GM19193 (cell line): ENCODE results near the gene TNFRSF14.

Experiments used
- POLR2A ChIP-seq: IDR thresholded peaks from 4 replicates; pipeline ENCODE4 v1.6.1; 2011; ENCODE audit not compliant: insufficient read depth, insufficient read length; ENCODE audit errors: extremely low read depth

Gene TNFRSF14

GRCh38 chr1:2563205-2563604, 7.0 kb downstream of the TNFRSF14 start:
- TF ChIP-seq POLR2A: no peak

DNA sequence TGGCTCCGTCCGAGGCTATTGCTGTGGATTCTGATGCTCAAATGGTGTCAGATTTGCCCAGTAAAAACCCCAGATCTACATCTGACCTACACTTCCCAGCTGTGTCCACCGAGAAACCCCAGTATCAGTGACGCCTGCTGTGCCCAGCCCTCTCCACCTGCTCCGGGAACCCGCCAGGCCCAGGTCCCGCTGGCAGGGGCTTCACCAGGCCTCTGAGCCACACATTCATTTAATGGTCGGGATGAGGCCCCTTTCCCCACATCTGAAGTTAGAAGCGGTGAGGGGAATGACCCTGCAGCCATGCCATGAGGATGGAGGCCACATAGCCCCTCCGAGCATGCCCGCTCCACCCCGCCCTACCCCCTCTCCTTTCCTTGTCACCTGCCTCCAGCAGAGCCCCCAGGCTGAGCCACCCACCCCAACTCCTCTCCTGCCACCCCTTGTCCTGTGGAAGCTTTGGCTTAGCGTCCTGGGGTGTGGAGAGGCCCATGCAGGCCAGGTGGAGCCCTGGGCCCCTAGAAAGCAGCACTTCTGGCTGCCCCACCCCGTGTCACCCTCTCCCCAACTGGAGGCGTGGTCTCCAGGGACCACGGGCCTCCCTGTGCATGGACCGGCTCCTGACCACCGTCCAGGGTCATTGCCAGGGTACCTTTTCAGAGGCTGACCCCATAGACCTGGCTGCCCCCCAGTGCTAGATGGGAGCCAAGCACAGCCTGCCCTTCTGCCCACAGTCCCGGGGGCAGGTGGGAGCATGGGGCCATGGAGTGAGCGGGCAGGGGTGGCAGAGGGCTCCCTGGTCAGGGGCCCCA, 8.0 kb downstream of the TNFRSF14 start:
- peak; percentile 45 for TF ChIP-seq POLR2A

DNA sequence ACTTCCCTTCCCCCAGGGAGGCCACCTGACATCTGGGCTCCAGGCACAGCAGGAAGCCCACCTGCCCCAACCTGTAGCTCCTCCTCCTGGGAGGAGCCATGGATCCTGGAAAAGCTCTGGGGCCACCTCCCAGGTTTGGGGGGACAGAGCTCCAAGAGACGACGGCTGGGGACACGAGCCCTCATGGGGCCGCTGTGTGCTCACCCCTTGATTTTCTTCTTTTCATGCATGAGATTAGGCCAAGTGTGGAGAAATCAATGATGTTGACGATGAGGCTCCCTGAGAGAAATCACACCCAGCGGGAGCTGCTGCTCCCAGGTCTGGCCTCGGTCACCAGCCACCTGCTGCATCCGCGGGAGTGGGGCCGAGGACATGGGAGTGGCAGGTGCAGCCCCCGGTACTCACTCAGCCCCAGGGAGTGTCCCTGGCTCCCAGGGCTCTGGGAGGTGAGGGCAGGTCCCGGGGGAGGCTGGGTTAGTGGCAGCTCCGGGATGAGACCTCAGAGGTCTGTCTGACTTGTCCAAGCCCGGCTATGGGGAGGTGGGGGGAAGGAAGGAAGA, 8.7 kb downstream of the TNFRSF14 start:
- TF ChIP-seq POLR2A: no peak

GRCh38 chr1:2566101-2567045, 10.2 kb downstream of the TNFRSF14 start:
- TF ChIP-seq POLR2A: no peak

DNA sequence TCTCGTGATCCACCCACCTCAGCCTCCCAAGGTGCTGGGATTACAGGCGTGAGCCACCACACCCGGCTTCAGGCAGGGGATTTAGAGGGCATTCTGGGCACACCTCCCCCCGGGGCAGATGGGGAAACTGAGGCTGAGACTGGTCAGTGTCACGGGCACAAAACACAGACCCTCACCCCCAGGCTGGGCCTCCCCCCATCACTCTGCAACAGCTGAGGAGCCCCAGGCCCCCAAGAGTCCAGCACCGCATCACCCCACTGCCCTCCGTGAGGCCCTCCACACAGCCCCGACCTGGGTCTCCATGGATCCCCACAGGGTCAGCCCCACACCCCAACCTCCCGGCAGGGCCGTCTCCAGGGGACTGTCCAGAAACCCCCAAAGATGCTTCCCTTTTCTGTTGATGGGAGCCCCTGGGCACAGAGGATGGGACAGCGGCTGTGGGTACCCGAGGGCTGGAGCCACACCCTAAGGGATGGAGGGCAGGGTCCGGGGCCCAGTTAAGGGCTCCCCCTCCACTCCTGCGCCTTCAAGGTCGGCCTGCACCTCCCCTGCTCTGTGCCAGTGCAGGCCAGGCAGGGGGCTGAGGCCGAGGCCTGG, 11.0 kb downstream of the TNFRSF14 start:
- no peak for TF ChIP-seq POLR2A

DNA sequence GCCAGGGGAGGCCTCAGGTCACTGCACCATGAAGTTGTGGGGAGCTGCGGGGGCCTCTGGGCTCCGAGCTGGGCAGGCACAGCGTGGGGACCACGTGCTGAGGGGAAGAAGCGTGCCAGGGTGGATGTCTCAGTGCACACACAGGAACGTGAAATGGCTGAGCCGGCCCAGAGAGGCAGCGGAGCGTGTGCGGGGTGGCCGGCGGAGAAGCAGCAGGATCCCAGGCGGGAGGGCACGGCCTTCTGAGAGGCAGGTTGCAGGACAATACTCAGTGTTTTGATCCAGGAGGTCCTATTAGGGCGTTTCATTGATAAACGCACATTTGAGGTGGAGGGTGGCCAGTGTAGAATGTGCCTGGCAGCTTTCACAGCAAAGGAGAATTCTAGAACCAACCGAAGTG, 12.9 kb downstream of the TNFRSF14 start:
- TF ChIP-seq POLR2A: no peak

DNA sequence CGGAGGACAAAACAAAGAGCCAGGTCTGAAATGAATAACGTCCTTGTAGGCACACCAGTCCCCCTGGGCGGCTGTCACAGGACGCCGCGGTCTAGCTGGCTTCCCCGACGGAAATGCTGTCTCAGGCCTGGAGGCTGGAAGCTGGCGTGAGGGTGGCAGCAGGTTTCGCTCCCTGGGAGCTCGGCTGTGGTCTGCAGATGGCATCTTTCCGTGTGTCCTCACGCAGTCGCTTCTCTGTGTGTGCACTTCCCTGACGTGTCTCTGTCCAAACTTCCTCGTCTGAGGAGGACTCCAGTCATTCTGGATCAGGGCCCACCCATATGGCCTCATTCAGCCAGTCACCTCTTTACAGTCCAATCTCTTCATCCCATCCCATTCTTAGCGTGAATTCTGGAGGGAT, 14.2 kb downstream of the TNFRSF14 start:
- TF ChIP-seq POLR2A: no peak

GRCh38 chr1:2571348-2571747, 15.2 kb downstream of the TNFRSF14 start:
- TF ChIP-seq POLR2A: no peak

- TF ChIP-seq POLR2A: no peak
These were observed 17.2 kb downstream of the TNFRSF14 start for GRCh38 chr1:2573250-2573920.

DNA sequence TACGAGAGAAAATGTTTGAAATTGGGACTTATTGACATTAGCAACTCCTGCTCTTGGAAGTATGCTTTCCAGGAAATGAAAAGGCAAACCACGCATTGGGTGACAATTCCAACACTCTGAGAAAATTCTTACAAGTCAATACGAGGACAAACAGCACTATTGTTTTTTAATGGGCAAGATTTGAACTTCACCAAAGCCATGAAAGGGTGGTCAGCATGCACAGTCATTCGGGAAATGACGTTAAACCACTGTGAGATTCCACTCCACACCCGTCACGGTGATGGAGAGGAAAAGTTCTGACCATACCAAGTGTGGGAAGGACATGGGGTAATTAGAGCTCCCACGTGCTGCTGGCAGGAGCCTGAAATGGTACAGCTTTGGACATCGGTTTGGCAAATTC, 18.2 kb downstream of the TNFRSF14 start:
- TF ChIP-seq POLR2A: no peak

DNA sequence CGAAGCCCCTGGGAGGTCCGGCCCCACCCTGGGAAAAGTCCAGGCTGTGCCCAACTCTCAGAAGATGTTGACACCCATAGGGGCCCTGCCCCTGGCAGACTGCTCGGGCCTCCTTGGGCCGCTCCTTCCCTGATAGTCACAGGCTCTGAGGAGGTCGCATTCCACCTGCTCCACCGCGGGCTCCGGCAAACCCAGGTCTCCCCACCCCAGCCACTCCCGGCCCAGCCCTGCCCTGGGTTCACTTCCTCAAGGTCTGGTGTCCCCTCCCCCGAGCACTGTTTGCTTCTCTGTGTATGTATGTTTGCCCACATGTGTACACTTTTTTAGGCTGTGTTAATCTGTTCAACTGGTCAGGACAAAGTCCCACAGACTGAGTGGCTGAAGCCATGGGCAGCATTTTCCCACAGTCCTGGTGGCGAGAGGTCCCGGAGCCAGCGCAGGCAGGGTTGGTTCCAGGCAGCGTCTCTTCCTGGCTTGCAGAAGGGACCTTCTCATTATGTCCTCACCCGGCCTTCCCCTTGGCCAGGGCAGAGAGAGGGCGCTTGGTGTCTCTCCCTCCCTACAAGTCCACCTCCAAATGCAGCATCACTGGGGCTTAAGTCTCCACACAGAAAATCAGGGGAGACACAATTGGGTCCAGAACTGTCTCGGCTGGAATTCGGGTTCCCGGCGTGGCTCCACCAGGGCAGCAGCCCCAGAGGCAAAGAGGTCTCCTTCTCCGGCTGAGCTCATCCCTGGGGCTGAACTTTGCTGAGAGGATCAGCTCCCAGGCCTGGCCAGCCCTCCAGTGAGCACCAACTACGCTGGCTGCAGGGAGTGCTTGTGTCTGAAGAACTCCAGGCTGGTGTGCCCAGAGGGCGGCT, 19.9 kb downstream of the TNFRSF14 start:
- TF ChIP-seq POLR2A: no peak

GRCh38 chr1:2577565-2578075, 21.4 kb downstream of the TNFRSF14 start:
- peak; percentile 61 for TF ChIP-seq POLR2A

GRCh38 chr1:2578758-2579118, 22.6 kb downstream of the TNFRSF14 start:
- no peak for TF ChIP-seq POLR2A

DNA sequence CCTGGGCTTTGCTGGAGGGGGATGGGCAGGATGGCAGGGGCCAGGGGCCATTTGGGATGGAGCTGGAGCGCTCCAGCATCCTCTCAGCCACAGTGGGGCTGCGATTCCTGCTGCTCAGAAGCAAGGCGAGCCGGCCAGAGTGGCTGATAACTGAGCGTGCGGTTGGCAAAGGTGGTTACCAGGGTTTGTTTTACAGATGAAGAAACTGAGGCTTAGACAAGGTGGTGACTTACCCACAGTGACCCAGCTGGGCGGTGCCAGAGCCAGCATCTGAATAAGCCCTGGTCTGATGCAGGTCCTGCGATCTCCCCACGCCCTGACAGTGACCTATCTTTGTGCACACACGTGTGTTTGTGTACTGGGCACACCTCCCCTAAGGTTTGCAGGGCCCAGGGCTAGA, 24.5 kb downstream of the TNFRSF14 start:
- TF ChIP-seq POLR2A: no peak

DNA sequence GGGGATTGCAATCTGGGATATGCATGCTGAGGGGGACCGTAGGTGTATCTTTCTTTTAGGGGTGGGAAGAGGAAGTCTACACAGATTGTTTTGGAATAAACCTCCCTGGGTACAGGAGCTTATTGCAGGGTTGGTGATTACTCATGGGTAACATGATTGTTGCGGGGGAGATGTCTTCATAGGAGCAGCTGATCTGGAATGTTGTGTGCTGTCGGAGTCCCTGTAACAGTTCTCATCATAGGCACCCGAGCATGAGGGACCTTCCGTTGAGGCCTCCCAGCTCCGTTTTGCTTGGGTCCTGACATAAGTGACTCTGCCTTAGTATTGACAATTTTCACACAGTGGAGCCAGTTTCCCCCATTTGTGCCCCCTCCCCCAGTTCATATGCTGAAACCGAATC, 26.2 kb downstream of the TNFRSF14 start:
- no peak for TF ChIP-seq POLR2A
